ENCODE measurements around the gene FAM193B.

FAM193B gene

GRCh38 chr5:177483042-177483441 is 71.3 kb downstream of the FAM193B start:
- in situ Hi-C loops (cut with MboI; ENCODE audit: low pct_unique_long_range_greater_than_20kb, low sequenced_read_pairs, unreplicated experiment), result no loop called here
- no peak for DNase-seq (ENCODE audit: low spot score)
- TF ChIP-seq, protein P1, sequence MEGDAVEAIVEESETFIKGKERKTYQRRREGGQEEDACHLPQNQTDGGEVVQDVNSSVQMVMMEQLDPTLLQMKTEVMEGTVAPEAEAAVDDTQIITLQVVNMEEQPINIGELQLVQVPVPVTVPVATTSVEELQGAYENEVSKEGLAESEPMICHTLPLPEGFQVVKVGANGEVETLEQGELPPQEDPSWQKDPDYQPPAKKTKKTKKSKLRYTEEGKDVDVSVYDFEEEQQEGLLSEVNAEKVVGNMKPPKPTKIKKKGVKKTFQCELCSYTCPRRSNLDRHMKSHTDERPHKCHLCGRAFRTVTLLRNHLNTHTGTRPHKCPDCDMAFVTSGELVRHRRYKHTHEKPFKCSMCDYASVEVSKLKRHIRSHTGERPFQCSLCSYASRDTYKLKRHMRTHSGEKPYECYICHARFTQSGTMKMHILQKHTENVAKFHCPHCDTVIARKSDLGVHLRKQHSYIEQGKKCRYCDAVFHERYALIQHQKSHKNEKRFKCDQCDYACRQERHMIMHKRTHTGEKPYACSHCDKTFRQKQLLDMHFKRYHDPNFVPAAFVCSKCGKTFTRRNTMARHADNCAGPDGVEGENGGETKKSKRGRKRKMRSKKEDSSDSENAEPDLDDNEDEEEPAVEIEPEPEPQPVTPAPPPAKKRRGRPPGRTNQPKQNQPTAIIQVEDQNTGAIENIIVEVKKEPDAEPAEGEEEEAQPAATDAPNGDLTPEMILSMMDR (IDR thresholded peaks at IDR 0.05; ENCODE audit: extremely low read depth, insufficient read depth, missing control alignments), result no peak

- DNase-seq (ENCODE audit: low spot score), result no peak
- TF ChIP-seq, protein P1 (IDR thresholded peaks at IDR 0.05; ENCODE audit: extremely low read depth, insufficient read depth, missing control alignments), result no peak
- in situ Hi-C loops (cut with MboI; ENCODE audit: low pct_unique_long_range_greater_than_20kb, low sequenced_read_pairs, unreplicated experiment), result no loop called here
Measured at GRCh38 chr5:177482359-177482795, 72.0 kb downstream of the FAM193B start.

GRCh38 chr5:177479774-177480173 is 74.6 kb downstream of the FAM193B start:
- in situ Hi-C loops (cut with MboI; ENCODE audit: low pct_unique_long_range_greater_than_20kb, low sequenced_read_pairs, unreplicated experiment), result no loop called here
- TF ChIP-seq, protein P1 (IDR thresholded peaks at IDR 0.05; ENCODE audit: extremely low read depth, insufficient read depth, missing control alignments), result no peak
- no peak for DNase-seq (ENCODE audit: low spot score)

GRCh38 chr5:177478711-177479646 is 75.4 kb downstream of the FAM193B start:
- in situ Hi-C loops (cut with MboI; ENCODE audit: low pct_unique_long_range_greater_than_20kb, low sequenced_read_pairs, unreplicated experiment), result no loop called here
- DNase-seq (ENCODE audit: low spot score), result no peak
- TF ChIP-seq, protein P1 (IDR thresholded peaks at IDR 0.05; ENCODE audit: extremely low read depth, insufficient read depth, missing control alignments), result no peak

DNA sequence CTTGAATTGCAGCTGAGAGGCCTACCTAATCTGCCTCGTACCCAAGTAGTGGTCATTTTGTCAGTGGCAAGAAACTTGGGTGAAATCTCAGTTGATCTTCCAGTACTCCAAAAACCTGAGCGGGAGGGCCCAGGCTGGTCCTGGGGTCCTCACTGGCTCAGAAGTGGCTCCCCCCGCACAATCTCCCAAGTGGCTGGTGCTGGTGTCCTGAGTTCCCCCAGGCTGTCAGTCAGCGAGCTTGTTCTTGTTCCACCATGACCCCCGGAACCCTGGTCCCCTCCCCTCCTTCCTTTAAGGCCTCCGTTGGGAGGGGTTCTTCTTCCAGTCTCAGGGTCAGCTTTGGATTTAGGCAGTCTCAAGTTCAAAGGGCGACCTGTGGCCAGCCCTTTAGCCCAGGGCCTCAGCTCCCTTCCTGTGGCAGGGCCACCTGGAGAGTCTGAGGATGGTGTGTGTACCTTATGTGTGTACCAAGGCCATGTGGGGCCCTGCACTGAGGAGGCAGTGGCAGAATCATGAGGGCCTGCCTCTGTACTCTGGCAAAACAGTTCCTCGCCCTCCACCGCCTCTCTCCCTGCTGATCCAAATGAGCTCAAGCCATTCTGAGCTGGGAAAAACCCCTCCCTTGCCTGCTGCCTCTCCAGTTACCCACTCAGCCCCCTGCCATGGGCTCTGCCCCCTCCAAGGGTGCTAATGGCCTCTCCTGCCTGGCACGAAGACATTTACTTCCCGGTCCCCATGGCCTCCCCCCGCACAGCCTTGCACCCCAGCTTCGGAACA is 76.5 kb downstream of the FAM193B start:
- in situ Hi-C loops (cut with MboI; ENCODE audit: low pct_unique_long_range_greater_than_20kb, low sequenced_read_pairs, unreplicated experiment), result no loop called here
- no peak for DNase-seq (ENCODE audit: low spot score)

More for the DNA sequence above, 76.5 kb downstream of the FAM193B start:
- TF ChIP-seq, protein P1 (IDR thresholded peaks at IDR 0.05; ENCODE audit: extremely low read depth, insufficient read depth, missing control alignments), result no peak
